K562 (cell line): ENCODE measurements around the gene GNPAT. TPM values are rescaled to one million over a fixed set of nuclear protein-coding genes. Genes with fewer than 3 reads are reported as not detected.
A peak's percentile ranks its signal among the peaks of the same experiment; 100 is the strongest.

ENCODE experiments used
- ATAC-seq: fragments of 200-7000 bp; cut with Tn5 transposase; 3 replicates; pipeline ENCODE4 v1.9.1; 2020; ENCODE audit warnings: moderate library complexity
- BruUV-seq: library from RNA; stranded (reverse); fragments of 400-500 nt; replicated peaks from 2 replicates; lab custom pipeline; 2021; lab: Mats Ljungman, UMichigan
- CTCF ChIA-PET: fragments of 300-600 bp; formaldehyde crosslinking; extraction: SDS; loops from one replicate; lab custom pipeline; 2021; ENCODE audit warnings: low intra/inter-chr PET ratio; lab: Yijun Ruan, JAX
- POLR2A ChIA-PET: fragments of 300-600, 350-650 bp; sonication (Branson Sonifier 250); formaldehyde crosslinking; extraction: SDS; loops from one replicate; lab custom pipeline; 2021; ENCODE audit warnings: antibody characterized with exemption, inconsistent platforms; lab: Yijun Ruan, JAX
- DNase-seq, 4 experiments: peaks; one replicate each; pipeline versions ENCODE4 v3.0.0 to v3.0.0-alpha.2; 2011 to 2018; ENCODE audit warnings: low spot score in 3 of 4, mixed read lengths in 3 of 4; ENCODE audit errors: extremely low read depth in 1 of 4
- FAIRE-seq: peaks from 2 replicates; lab custom pipeline; 2011; peaks lifted over from hg19 to GRCh38; lab: Jason Lieb, UNC
- H2AFZ ChIP-seq: 2 replicates; pipeline ENCODE4 v1.6.0; 2011; ENCODE audit warnings: low read depth, low read length, control low read depth, inconsistent platforms
- H3K27ac ChIP-seq: fragments of 200-600 bp; 3 replicates; pipeline ENCODE4 v1.8.0; 2011; ENCODE audit warnings: low read depth, mild to moderate bottlenecking, control low read depth, inconsistent platforms, low read length, moderate library complexity, mixed read lengths; ENCODE audit errors: extremely low read depth
- H3K27me3 ChIP-seq, 2 experiments: fragments of 300-600 bp in 1 of 2; 2 replicates in 1 of 2; 3 replicates in 1 of 2; pipeline versions ENCODE4 v1.6.0 to v1.8.0; 2011; ENCODE audit warnings: inconsistent platforms in 2 of 2, low read length in 2 of 2, mild to moderate bottlenecking in 1 of 2, mixed read lengths in 1 of 2, moderate library complexity in 1 of 2; ENCODE audit not compliant: control insufficient read depth in 2 of 2, insufficient read depth in 2 of 2
- H3K36me3 ChIP-seq: fragments of 300-600 bp; 3 replicates; pipeline ENCODE4 v1.8.0; 2011; ENCODE audit warnings: mild to moderate bottlenecking, low read length, inconsistent platforms; ENCODE audit not compliant: control insufficient read depth, insufficient read depth
- H3K4me1 ChIP-seq, 2 experiments: fragments of 200-600 bp in 1 of 2; replicated peaks in 1 of 2; 2 replicates in 1 of 2; 3 replicates in 1 of 2; pipeline versions ENCODE4 v1.5.1 to v1.8.0; 2011; ENCODE audit warnings: inconsistent platforms in 2 of 2, low read length in 2 of 2, mild to moderate bottlenecking in 1 of 2, mixed read lengths in 1 of 2, moderate library complexity in 1 of 2; ENCODE audit not compliant: control insufficient read depth in 2 of 2, insufficient read depth in 2 of 2
- H3K4me2 ChIP-seq: 2 replicates; pipeline ENCODE4 v1.6.1; 2011; ENCODE audit warnings: low read length, control low read depth, inconsistent platforms, mixed read lengths; ENCODE audit not compliant: insufficient read depth
- H3K4me3 ChIP-seq: fragments of 200-600 bp; sonication (generic), shearing (Covaris generic); 2 replicates; pipeline ENCODE4 v1.5.1; 2016; ENCODE audit warnings: control low read depth, inconsistent platforms
- H3K79me2 ChIP-seq: fragments of 200-600 bp; 3 replicates; pipeline ENCODE4 v1.8.0; 2011; ENCODE audit warnings: low read length, inconsistent platforms; ENCODE audit not compliant: control insufficient read depth, insufficient read depth
- H3K9ac ChIP-seq, 2 experiments: 2 replicates each; pipeline versions ENCODE4 v1.6.0 to v1.6.1; 2011; ENCODE audit warnings: low read depth in 2 of 2, low read length in 2 of 2, control low read depth in 1 of 2, inconsistent platforms in 1 of 2, mild to moderate bottlenecking in 1 of 2, mixed read lengths in 1 of 2; ENCODE audit not compliant: insufficient read depth in 1 of 2
- H3K9me1 ChIP-seq: one replicate; pipeline ENCODE4 v1.6.0; 2011; ENCODE audit warnings: inconsistent platforms, mild to moderate bottlenecking, low read length, moderate library complexity; ENCODE audit not compliant: control insufficient read depth, insufficient read depth
- H3K9me3 ChIP-seq: replicated peaks from 2 replicates; pipeline ENCODE4 v1.5.1; 2011; ENCODE audit warnings: low read depth, low read length, inconsistent platforms; ENCODE audit not compliant: control insufficient read depth, insufficient read depth
- H4K20me1 ChIP-seq: replicated peaks from 2 replicates; pipeline ENCODE4 v1.6.1; 2011; ENCODE audit warnings: low read length, inconsistent platforms, mixed read lengths; ENCODE audit not compliant: control insufficient read depth, insufficient read depth
- EP300 ChIP-seq: IDR thresholded peaks from 2 replicates; pipeline ENCODE4 v1.6.1; 2012; ENCODE audit warnings: low read length, improper control_type of control experiment
- FIP1L1 ChIP-seq: fragments of 200-400 bp; formaldehyde crosslinking; IDR thresholded peaks from 2 replicates; pipeline ENCODE4 v1.6.1; 2018; ENCODE audit warnings: mild to moderate bottlenecking, low read depth, low read length; ENCODE audit not compliant: poor library complexity, severe bottlenecking
- KLF1 ChIP-seq: fragments of 450-650 bp; IDR thresholded peaks from 2 replicates; pipeline ENCODE4 v1.6.1; 2016; ENCODE audit warnings: missing genetic modification characterization, missing compliant biosample characterization
- LEF1 ChIP-seq: fragments of 450-650 bp; IDR thresholded peaks from 2 replicates; pipeline ENCODE4 v1.6.1; 2016; ENCODE audit warnings: mild to moderate bottlenecking
- NR2C1 ChIP-seq, 2 experiments: fragments of 450-650 bp; IDR thresholded peaks; 2 replicates each; pipeline ENCODE4 v1.6.1; 2017; ENCODE audit warnings: mild to moderate bottlenecking in 2 of 2, antibody characterized with exemption in 1 of 2, inconsistent platforms in 1 of 2, missing compliant biosample characterization in 1 of 2, missing genetic modification characterization in 1 of 2
- SAP30 ChIP-seq: fragments of 200-600 bp; sonication (generic); IDR thresholded peaks from 2 replicates; pipeline ENCODE4 v1.6.1; 2012; ENCODE audit warnings: borderline replicate concordance, low read depth, mild to moderate bottlenecking, moderate library complexity, low read length, control low read depth, inconsistent platforms; ENCODE audit not compliant: insufficient read depth, poor library complexity, severe bottlenecking
- SMARCA4 ChIP-seq: fragments of 450-650 bp; IDR thresholded peaks from 2 replicates; pipeline ENCODE4 v1.6.1; 2016
- ZNF518B ChIP-seq: fragments of 250-450 bp; sonication (Bioruptor Pico); IDR thresholded peaks from 2 replicates; pipeline ENCODE4 v1.5.0; 2021; ENCODE audit warnings: mild to moderate bottlenecking, moderate library complexity
- ZNF57 ChIP-seq: fragments of 450-650 bp; formaldehyde crosslinking; IDR thresholded peaks from 2 replicates; pipeline ENCODE4 v1.4.0; 2020; ENCODE audit warnings: mild to moderate bottlenecking, moderate library complexity
- ZNF584 ChIP-seq: fragments of 200-800 bp; sonication (Bioruptor generic); IDR thresholded peaks from 2 replicates; pipeline ENCODE4 v1.6.1; 2016; ENCODE audit warnings: low read depth, mild to moderate bottlenecking, missing genetic modification characterization, missing compliant biosample characterization
- ZNF586 ChIP-seq: fragments of 450-650 bp; formaldehyde crosslinking; conservative IDR thresholded peaks from 2 replicates; pipeline ENCODE4 v1.4.0; 2020; ENCODE audit warnings: mild to moderate bottlenecking, moderate library complexity
- WGBS: fragments of 100-300 bp; shearing (Covaris generic); methylation state at CpG from one replicate; pipeline ENCODE4 v1.1.6; 2016; ENCODE audit warnings: low coverage, mixed read lengths; ENCODE audit not compliant: insufficient coverage; ENCODE audit errors: missing lambda C conversion rate; 5-methylcytosine and 5-hydroxymethylcytosine counted together
- in situ Hi-C: fragments of 300-500 bp; cut with MboI; formaldehyde crosslinking; loops from 4 replicates; pipeline ENCODE4 v1.15.0; 2018; ENCODE audit warnings: inconsistent platforms, mixed read lengths
- intact Hi-C: fragments of 100-400 bp; cut with micrococcal nuclease; formaldehyde crosslinking; loops from 2 replicates; pipeline ENCODE4 v1.14.2; 2022
- polyA plus RNA-seq, 8 experiments: library from polyadenylated mRNA; depleted of rRNA in 4 of 8; stranded (reverse) in 5 of 8; unstranded in 3 of 8; fragments of >200 nt; fragmentation: Nextera tagmentation in 2 of 8; fragmentation: Illumina TruSeq in 1 of 8; extraction: Ambion mirVana in 2 of 8; extraction: Trizol in 1 of 8; gene quantifications; 2 replicates each; pipeline versions ENCODE4 v1.2.1 to v1.2.3, GENCODE V29; 2011 to 2014; ENCODE audit warnings: inconsistent platforms in 1 of 8, missing spikeins in 1 of 8
- total RNA-seq, 7 experiments: library from RNA; depleted of rRNA in 6 of 7; stranded (reverse); fragments of >200 nt in 6 of 7; fragmentation: Illumina TruSeq in 2 of 7; extraction: Trizol in 2 of 7; gene quantifications; 2 replicates each; pipeline versions ENCODE4 v1.2.1 to v1.2.3, GENCODE V29; 2011 to 2021; ENCODE audit warnings: low replicate concordance in 1 of 7

Gene GNPAT
- total and polyA plus RNA-seq, 9 of the 15 experiments (the other 6 are each of a cell fraction or from before 2014, with no cell fraction given), result 32.1 to 68.8 (median 50.7) TPM

GRCh38 chr1:231214918-231215680 lies 25.9 kb upstream of the GNPAT start:
- CTCF ChIA-PET, result no interaction called here

More at GRCh38 chr1:231214918-231215680, 25.9 kb upstream of the GNPAT start:
- in situ Hi-C loops, result loop anchor here (5.0 kb wide), 2 partner anchors 303 to 413 kb away; no protein-coding TSS in a partner anchor
- ATAC-seq (no peak), FAIRE-seq (no peak), DNase-seq (no peak)
- Histone ChIP-seq H2AFZ (no peak overlapping the region; the same call in 1 of the 2 replicates), H3K9me3 (no peaks in the 10 kb centered on the region), H3K9ac (peak overlapping the region in 1 of 2 experiments; percentile 65; a peak in 2 of 4 replicates), H3K9me1 (no peaks in the 10 kb centered on the region), H3K4me3 (no peak overlapping the region), H3K27ac (no peak overlapping the region), H3K4me2 (no peak overlapping the region), H3K36me3 (no peaks in the 10 kb centered on the region), H3K27me3 (peaks cover 33 to 48% of the 10 kb centered on the region in 2 experiments), H3K79me2 (no peaks in the 10 kb centered on the region), H3K4me1 (peaks cover 0 to 14% of the 10 kb centered on the region in 2 experiments; a peak in 2 of 5 replicates), H4K20me1 (no peaks in the 10 kb centered on the region)
- POLR2A ChIA-PET, result interaction anchor here (0.6 to 1.3 kb wide), 5 partner anchors 11 to 225 kb away, joined by 3 to 4 read pairs (median 3); no protein-coding TSS in a partner anchor
- no TSS peak for BruUV-seq
- intact Hi-C loops, result loop anchor here (5.0 kb wide), 1 partner anchor 387 kb away; no protein-coding TSS in a partner anchor
- TF ChIP-seq LEF1, result no peak
- no peak for TF ChIP-seq FIP1L1
- no peak for TF ChIP-seq KLF1 (tag)
- TF ChIP-seq EP300, result no peak
- TF ChIP-seq ZNF57 (CRISPR knock-in tag), result no peak
- TF ChIP-seq SMARCA4, result no peak
- no peak for TF ChIP-seq ZNF518B (CRISPR knock-in tag)
- no peak for TF ChIP-seq NR2C1 (IDR thresholded peaks at IDR 0.05)
- no peak for TF ChIP-seq NR2C1 (tag; IDR thresholded peaks at IDR 0.05)
- no peak for TF ChIP-seq SAP30
- no peak for TF ChIP-seq ZNF586 (CRISPR knock-in tag)
- no peak for TF ChIP-seq ZNF584 (CRISPR knock-in tag)
- WGBS, result 29% methylated on average over 17 of the region's 17 CpGs
